Activated naive CD4-positive, alpha-beta T cell treated with anti-CD3 and anti-CD28 coated beads, Interleukin-2, amount 10 ng/mL, durations not matched to agents 7 days and 5 days (primary cell): ENCODE results near the gene MYH7.
"Not testable (repeated sequence)": the region's sequence is repeated elsewhere in the genome, so short reads cannot be mapped to it uniquely, and the experiment has no call there.

ENCODE experiments used
- CTCF ChIA-PET: fragments of 350-600 bp; sonication (Branson Sonifier 250); formaldehyde crosslinking; loops from one replicate; lab custom pipeline; 2021; ENCODE audit warnings: antibody characterized with exemption; lab: Charles Lee
- DNase-seq: peaks from one replicate; pipeline ENCODE4 v3.0.0-alpha.2; 2020
- H3K27ac Mint-ChIP-seq: one replicate; pipeline ENCODE4 v1.8.0; 2021; ENCODE audit warnings: mild to moderate bottlenecking, moderate library complexity, mixed read lengths
- H3K27me3 Mint-ChIP-seq: one replicate; pipeline ENCODE4 v1.8.0; 2021; ENCODE audit warnings: mild to moderate bottlenecking, mixed read lengths
- H3K36me3 Mint-ChIP-seq: one replicate; pipeline ENCODE4 v1.8.0; 2021; ENCODE audit warnings: mixed read lengths
- H3K4me1 Mint-ChIP-seq: one replicate; pipeline ENCODE4 v1.8.0; 2021; ENCODE audit warnings: mixed read lengths
- H3K4me3 Mint-ChIP-seq: one replicate; pipeline ENCODE4 v1.8.0; 2021; ENCODE audit warnings: mild to moderate bottlenecking, moderate library complexity, mixed read lengths
- H3K9me3 Mint-ChIP-seq: one replicate; pipeline ENCODE4 v1.8.0; 2021; ENCODE audit warnings: mixed read lengths

Gene MYH7

DNA sequence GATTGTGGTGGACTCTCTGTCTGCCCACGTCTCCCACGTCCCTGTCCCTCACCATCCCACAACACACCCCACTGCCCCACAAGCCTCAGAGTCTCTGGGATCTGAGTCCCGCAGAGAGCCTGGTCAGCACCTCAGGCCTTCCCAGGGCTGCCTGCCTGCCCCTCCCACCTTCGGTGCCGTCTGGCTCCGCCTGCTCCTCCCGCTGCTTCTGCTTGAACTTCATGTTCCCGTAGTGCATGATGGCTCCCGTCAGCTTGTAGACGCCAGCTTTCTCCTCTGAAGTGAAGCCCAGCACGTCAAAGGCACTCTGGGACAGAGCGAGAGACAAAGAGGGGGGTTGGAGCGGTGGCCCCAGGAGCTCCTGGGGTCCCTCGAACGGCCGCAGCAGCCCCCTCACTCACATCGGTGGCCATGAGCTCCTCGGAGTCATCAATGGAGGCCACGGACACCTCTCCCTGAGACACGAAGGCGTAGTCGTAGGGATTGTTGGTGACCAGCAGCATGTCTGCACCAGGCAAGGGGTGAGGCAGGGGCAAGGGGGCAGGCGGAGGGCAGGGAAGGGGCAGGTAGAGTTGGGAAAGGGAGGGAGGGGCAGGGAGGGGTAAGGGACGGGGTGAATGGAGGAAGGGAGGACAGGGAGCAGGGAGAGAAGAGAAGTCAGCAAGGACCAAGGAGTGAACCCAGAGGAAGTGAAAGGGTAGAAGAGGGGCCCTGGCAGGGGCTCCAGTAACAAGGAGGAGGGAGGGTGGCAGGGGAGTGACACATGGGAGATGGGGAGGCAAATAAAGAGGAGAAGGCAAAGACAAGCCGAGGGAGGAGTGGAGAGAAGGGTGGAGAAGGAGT is 32.9 kb downstream of the MYH7 start:
- DNase-seq: no peak
- no peak overlapping the region for H3K27ac Mint-ChIP-seq
- H3K27me3 Mint-ChIP-seq: peaks cover 22% of the 10 kb centered on the region
- H3K4me3 Mint-ChIP-seq: no peak overlapping the region
- no peaks in the 10 kb centered on the region for H3K36me3 Mint-ChIP-seq
- CTCF ChIA-PET: no interaction called here
- no peaks in the 10 kb centered on the region for H3K9me3 Mint-ChIP-seq
- H3K4me1 Mint-ChIP-seq: no peaks in the 10 kb centered on the region

DNA sequence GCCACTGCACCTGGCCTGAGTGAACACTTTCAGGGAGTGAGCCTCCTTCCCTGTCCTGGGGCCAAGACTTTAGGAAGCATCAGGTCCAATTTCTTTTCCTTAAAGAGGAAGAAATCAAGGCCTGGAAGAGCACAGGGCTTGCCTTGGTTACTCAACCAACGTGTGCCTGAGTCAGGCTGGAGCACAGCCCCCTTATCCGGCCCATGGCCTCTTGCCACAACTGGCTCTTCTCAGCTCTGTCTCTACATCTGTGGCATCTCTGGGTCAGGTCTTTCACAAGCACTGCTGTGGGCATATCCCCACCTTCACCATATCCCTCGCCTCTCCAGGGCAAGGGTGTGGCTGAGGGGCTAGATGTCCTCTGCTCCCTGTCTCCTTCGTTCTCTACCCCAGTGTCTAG is 34.2 kb downstream of the MYH7 start:
- no peak for DNase-seq

DNA sequence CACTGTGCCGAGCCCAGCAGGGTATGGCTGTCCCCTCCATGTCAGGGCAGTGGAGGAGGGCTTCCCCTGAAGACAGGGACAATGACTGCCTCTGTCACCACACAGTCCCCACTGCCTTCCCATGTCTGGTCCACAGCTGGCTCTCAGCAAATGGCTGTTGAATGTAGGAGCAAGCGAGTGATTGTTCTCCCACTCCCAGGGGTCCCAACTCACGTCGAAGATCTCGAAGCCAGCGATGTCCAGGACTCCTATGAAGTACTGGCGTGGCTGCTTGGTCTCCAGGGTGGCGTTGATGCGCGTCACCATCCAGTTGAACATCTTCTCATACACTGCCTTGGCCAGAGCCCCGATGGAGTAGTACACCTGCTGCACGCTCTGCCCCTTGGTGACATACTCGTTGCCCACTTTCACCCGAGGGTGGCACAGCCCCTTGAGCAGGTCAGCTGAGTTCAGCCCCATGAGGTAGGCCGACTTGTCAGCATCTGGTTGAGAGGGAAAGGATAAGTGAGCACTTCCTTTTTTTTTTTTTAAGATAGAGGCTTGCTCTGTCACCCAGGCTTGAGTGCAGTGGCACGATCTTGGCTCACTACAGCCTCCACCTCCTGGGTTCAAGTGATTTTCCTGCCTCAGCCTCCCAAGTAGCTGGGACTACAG is 34.8 kb downstream of the MYH7 start:
- not testable (repeated sequence) for H3K9me3 Mint-ChIP-seq, H3K4me3 Mint-ChIP-seq, DNase-seq, H3K27ac Mint-ChIP-seq, H3K4me1 Mint-ChIP-seq, H3K36me3 Mint-ChIP-seq
- CTCF ChIA-PET: interaction anchor here (1.1 kb wide), 1 partner anchor 21 kb away, joined by 5 read pairs; no protein-coding TSS in a partner anchor
- H3K27me3 Mint-ChIP-seq: peaks cover 27% of the 10 kb centered on the region

More for the DNA sequence above, 34.2 kb downstream of the MYH7 start:
- Mint-ChIP-seq H3K27me3 (peaks cover 27% of the 10 kb centered on the region), H3K4me1 (no peaks in the 10 kb centered on the region), H3K9me3 (no peaks in the 10 kb centered on the region), H3K27ac (no peak overlapping the region), H3K4me3 (no peak overlapping the region), H3K36me3 (no peaks in the 10 kb centered on the region)
- CTCF ChIA-PET: interaction anchor here (1.1 kb wide), 1 partner anchor 21 kb away, joined by 5 read pairs; no protein-coding TSS in a partner anchor

DNA sequence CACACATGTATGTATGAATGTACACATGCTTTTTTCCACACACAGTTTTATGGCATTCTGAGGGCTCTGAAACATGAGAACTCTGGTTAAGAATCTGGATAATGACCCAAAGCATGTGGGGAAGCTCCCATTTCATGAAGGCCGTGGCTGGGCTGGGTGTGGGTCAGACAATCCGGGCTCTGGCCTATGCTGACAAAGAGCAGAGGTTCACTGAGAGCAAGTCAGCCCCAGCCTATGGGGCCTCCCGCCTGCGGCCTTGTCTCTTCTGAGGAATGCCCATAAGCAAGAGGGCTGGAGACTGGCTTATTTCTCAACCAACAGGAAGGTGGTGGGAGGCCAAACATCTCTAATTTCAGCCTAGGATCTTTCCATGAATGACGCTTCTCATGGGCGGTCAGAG is 35.9 kb downstream of the MYH7 start:
- Mint-ChIP-seq H3K4me3 (no peak overlapping the region), H3K4me1 (no peaks in the 10 kb centered on the region), H3K27me3 (peaks cover 27% of the 10 kb centered on the region), H3K9me3 (no peaks in the 10 kb centered on the region), H3K36me3 (no peaks in the 10 kb centered on the region), H3K27ac (no peak overlapping the region)
- CTCF ChIA-PET: no interaction called here
- no peak for DNase-seq

DNA sequence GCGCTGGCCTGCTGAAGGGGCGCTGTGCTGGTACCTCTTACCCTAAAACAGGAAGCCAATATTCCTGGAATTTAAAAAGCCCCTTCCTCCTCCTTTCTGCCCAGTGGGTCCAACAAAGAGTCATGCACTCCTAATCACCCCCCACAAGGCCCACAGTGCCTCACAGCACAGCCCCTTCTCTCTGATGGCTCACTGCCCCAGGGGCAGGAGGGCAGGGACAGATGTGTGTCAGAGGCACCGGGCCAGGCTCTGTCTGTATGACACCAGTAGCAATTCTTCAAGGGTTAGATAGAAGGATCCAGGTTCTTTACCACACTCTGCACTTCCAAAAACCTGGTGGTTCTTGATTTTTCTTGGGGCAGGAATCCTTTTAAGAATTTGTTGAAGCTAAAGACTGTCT is 36.3 kb downstream of the MYH7 start:
- Mint-ChIP-seq H3K4me1 (no peaks in the 10 kb centered on the region), H3K27me3 (peaks cover 28% of the 10 kb centered on the region), H3K9me3 (no peaks in the 10 kb centered on the region), H3K4me3 (no peak overlapping the region), H3K27ac (no peak overlapping the region), H3K36me3 (no peaks in the 10 kb centered on the region)
- CTCF ChIA-PET: no interaction called here
- no peak for DNase-seq

DNA sequence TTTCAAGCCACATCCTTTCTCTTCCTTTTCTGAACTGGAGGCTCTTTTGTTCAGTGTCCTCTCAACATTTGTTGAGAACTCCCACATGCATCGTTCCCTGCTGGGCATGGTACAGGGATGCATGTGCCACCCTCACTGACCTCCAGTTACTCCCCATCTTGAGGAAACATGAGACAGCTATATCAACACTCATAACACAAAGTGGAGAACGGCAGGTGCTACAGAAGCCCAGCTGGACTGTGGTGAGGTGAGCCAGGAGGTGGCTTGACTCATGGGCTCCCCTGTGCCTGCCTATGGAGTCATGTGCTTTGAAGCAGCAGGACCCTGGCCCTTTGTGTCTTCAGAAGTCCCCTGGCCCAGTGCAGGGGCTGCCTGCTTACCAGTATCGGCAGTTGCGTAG is 37.1 kb downstream of the MYH7 start:
- Mint-ChIP-seq H3K4me3 (no peak overlapping the region), H3K36me3 (no peaks in the 10 kb centered on the region), H3K27ac (no peak overlapping the region), H3K27me3 (peaks cover 35% of the 10 kb centered on the region), H3K9me3 (no peaks in the 10 kb centered on the region), H3K4me1 (no peaks in the 10 kb centered on the region)
- DNase-seq: no peak
- CTCF ChIA-PET: no interaction called here

DNA sequence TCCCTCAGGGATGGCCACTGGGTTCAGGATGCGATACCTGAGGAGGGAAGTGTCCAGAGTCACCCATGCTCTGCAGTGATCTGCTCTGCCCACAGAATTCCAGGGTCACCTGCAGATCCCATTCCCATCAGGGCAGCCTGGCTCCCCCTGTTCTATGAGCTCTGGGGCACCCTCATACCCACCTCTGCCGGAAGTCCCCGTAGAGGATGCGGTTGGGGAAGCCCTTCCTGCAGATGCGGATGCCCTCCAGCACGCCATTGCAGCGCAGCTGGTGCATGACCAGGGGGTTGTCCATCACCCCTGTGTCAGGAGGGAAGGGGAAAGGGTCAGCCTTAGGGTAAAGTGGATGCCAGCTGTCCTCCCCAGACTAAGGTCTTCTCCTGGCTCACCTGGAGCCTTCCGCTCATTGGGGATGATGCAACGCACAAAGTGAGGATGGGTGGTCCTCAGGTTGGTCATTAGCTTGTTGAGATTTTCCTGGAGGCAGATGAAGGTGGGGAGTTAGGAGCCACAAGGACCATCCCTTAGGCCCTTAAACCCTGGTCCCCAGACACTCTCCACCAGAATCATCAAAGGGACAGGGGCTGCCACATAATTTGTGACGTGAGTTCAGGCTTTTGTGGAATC is 38.6 kb downstream of the MYH7 start:
- Mint-ChIP-seq H3K4me3 (no peak overlapping the region), H3K27me3 (peaks cover 35% of the 10 kb centered on the region), H3K4me1 (no peaks in the 10 kb centered on the region), H3K36me3 (no peaks in the 10 kb centered on the region), H3K9me3 (no peaks in the 10 kb centered on the region), H3K27ac (no peak overlapping the region)
- CTCF ChIA-PET: interaction anchor here (0.7 kb wide), 1 partner anchor 163 kb away, joined by 3 read pairs; no protein-coding TSS in a partner anchor
- no peak for DNase-seq

DNA sequence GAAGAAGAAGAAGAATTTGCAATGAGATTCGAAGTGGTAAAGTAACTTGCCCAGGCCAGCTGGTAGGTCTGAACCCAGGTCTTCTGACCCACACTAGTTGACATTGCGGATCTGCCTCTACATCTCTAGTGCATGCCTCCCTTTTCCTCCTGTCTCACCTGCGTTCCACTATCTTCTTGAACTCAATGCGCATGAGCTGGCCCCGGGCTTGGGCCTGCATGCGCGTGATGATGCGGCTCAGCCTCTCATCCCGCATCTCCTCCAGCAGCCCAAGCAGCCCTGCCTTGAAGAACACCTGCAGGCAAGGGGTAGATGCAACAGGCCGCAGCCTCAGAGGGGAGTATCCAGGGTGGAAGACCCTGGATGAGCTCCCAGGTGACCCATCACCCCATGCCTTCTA is 39.3 kb downstream of the MYH7 start:
- DNase-seq: no peak
- CTCF ChIA-PET: interaction anchor here (0.6 kb wide), 1 partner anchor 119 kb away, joined by 3 read pairs; no protein-coding TSS in a partner anchor
- no peak overlapping the region for H3K27ac Mint-ChIP-seq

DNA sequence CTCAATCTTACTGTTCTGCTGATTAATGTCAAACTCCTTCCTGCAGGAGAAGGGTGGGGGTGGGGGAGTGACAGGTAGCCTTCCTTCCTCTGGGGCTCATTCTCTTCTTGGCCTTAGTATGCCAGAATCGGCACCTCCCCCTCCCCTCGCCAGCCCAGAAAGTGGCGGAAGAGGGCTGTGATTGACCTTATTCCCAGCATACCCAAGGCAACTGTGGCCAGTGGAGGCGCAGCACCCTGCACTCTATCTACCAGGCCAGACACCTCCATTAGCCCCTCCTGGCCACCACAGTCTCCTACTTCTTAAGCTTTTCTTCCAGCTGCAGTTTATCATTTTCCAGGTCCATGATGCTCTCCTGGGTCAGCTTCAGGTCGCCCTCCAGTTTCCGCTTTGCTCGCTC is 42.8 kb downstream of the MYH7 start:
- Mint-ChIP-seq H3K36me3 (no peaks in the 10 kb centered on the region), H3K27ac (no peak overlapping the region)
- CTCF ChIA-PET: interaction anchor here (0.7 to 1.0 kb wide), 3 partner anchors 12 to 128 kb away, joined by 3 to 4 read pairs (median 3); no protein-coding TSS in a partner anchor

More for the DNA sequence above, 39.3 kb downstream of the MYH7 start:
- Mint-ChIP-seq H3K9me3 (no peaks in the 10 kb centered on the region), H3K27me3 (peaks cover 33% of the 10 kb centered on the region), H3K4me1 (no peaks in the 10 kb centered on the region), H3K36me3 (no peaks in the 10 kb centered on the region), H3K4me3 (no peak overlapping the region)

DNA sequence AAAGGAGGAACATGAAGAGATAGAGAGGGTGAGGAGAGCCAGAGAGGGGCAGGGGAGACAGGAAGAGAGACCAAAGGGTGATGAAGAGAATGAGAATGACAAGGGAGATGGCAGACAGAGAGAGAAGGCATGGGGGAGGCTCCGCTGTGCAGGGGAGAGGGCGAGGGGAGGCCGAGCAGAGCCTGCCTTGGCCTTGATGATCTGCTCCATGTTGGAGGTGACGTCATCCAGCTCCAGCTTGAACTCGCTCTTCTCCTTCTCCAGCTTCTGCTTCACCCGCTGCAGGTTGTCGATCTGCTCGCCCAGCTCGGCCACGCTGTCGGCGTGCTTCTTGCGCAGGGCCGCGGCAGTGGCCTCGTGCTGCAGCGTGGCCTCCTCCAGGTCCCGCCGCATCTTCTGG is 45.6 kb downstream of the MYH7 start:
- H3K27me3 Mint-ChIP-seq: peaks cover 22% of the 10 kb centered on the region
- not testable (repeated sequence) for H3K9me3 Mint-ChIP-seq

More for the DNA sequence above, 42.8 kb downstream of the MYH7 start:
- Mint-ChIP-seq H3K4me3 (no peak overlapping the region), H3K9me3 (no peaks in the 10 kb centered on the region), H3K27me3 (peaks cover 31% of the 10 kb centered on the region), H3K4me1 (no peaks in the 10 kb centered on the region)
- no peak for DNase-seq

DNA sequence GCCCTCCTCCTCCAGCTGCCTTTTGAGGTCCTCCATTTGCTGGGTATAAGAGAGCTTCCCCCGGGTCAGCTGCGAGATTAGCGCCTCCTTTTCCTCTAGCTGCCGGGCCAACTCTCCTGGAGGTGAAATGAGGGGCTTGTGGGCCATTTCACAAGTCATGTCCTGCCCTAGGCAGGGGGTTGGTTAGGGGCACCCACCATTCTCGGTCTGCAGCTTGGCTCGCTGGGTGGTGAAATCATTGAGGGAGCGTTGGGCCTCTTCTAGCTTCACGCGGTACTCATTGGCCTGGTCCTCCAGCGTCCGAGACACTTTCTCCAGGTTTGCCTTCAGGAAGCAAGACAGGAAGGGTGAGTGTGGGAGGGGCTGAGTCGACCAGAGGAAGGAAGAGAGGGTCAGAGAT is 46.1 kb downstream of the MYH7 start:
- H3K9me3 Mint-ChIP-seq: no peaks in the 10 kb centered on the region
- CTCF ChIA-PET: interaction anchor here (3.3 kb wide), 1 partner anchor 9 kb away, joined by 11 read pairs; no protein-coding TSS in a partner anchor
- no peak for DNase-seq
- no peak overlapping the region for H3K27ac Mint-ChIP-seq
- no peaks in the 10 kb centered on the region for H3K4me1 Mint-ChIP-seq
- no peak overlapping the region for H3K4me3 Mint-ChIP-seq
- H3K27me3 Mint-ChIP-seq: peaks cover 25% of the 10 kb centered on the region
- no peaks in the 10 kb centered on the region for H3K36me3 Mint-ChIP-seq

More for the DNA sequence above, 45.6 kb downstream of the MYH7 start:
- CTCF ChIA-PET: interaction anchor here (3.3 kb wide), 1 partner anchor 10 kb away, joined by 11 read pairs; no protein-coding TSS in a partner anchor
- not testable (repeated sequence) for DNase-seq, H3K36me3 Mint-ChIP-seq, H3K4me3 Mint-ChIP-seq, H3K27ac Mint-ChIP-seq, H3K4me1 Mint-ChIP-seq

DNA sequence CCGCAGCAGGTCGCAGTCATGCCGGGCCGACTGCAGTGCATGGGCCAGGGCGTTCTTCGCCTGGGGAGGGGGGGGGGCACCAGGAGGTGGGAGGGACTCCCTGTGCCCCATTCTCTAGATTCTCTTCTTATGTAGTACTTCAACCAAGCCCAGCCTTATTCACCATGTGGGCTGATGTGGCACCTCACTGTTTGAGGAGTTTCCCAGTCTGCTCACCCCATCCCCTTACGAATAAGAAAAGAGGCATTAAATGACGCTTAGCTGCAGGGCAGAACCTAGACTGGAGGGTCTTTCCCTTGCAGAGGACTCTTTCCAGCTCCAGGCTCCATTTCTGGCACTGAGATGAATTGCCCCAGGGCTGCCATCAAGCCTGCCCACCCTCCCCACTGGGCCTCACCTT is 46.5 kb downstream of the MYH7 start:
- Mint-ChIP-seq H3K36me3 (no peaks in the 10 kb centered on the region), H3K27ac (no peak overlapping the region), H3K27me3 (peaks cover 26% of the 10 kb centered on the region), H3K4me1 (no peaks in the 10 kb centered on the region), H3K9me3 (no peaks in the 10 kb centered on the region), H3K4me3 (no peak overlapping the region)
- no peak for DNase-seq
- CTCF ChIA-PET: interaction anchor here (0.6 to 3.3 kb wide), 2 partner anchors 9 to 52 kb away, joined by 3 to 11 read pairs; no protein-coding TSS in a partner anchor

DNA sequence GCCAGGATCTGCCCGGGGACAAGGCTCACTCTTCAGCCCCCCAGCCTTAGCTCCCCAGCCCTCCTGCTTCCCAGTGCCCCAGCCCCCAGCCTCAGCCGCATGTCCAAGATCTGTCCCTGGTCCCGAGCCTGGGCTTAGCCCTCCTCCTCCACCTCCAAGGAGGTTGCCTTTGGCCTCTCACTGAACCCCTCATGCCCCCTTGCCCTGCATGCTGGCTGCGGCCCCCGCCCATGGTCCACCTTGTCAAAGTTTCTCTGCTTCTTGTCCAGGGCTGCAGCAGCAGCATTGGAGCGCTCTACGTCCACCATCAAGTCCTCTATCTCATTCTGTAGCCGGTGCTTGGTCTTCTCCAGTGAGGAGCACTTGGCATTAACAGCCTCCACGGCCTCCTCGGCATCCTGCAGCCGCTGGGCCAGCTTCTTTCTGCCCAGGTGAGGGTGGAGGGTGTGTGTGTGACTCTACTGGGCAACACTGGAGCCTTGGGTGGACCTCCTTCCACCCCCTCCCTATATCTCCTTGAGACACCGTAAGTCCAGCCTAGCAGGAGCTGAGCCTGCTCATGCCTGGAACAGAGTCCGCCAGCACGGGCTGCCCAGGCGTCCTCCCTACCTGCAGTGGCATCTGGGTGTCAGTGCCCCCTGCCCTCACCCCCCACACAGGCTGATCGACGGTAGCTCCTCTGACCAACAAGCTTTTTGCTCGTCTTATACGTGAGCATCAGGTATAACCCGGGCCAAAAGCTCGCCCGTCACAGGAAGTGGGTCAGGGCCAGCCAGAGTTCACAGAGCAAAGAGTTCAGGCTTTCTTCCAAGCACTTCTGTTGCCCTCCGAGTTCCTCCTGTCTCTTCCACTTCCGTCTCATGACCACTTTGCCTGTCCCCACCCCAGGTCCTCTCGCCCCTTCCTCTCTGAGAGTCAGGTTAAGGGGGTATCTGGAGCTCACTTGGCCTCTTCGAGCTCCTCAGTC is 47.3 kb downstream of the MYH7 start:
- Mint-ChIP-seq H3K4me1 (no peaks in the 10 kb centered on the region), H3K4me3 (no peak overlapping the region), H3K27me3 (peaks cover 20% of the 10 kb centered on the region), H3K27ac (no peak overlapping the region), H3K9me3 (no peaks in the 10 kb centered on the region), H3K36me3 (no peaks in the 10 kb centered on the region)
- CTCF ChIA-PET: interaction anchor here (0.6 to 3.3 kb wide), 3 partner anchors 8 to 203 kb away, joined by 3 to 11 read pairs (median 3); no protein-coding TSS in a partner anchor
- DNase-seq: no peak
